ENCODE results near the gene CARHSP1.

Gene CARHSP1

DNA sequence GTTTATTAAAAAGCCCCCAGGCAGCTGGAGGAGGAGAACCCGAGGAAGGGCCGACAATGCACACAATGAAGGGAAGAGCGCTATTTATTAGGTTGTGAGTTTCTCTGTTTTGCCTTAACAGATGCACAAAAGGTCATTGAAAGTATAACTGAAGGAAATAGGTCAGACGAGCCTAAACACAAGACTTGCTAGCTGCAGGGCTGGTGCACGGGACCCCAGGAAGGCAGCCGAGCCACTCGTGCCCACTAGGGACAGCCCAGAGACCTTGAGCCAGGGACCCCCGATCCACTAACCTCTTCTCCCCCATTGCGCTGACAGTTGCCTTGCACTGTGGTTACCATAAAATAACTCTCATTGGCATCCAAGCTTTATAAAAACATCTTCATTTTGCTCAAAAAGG is 24.6 kb upstream of the CARHSP1 start:
- DNase-seq (ENCODE audit: low read depth): no peak
- TF ChIP-seq, protein P1, sequence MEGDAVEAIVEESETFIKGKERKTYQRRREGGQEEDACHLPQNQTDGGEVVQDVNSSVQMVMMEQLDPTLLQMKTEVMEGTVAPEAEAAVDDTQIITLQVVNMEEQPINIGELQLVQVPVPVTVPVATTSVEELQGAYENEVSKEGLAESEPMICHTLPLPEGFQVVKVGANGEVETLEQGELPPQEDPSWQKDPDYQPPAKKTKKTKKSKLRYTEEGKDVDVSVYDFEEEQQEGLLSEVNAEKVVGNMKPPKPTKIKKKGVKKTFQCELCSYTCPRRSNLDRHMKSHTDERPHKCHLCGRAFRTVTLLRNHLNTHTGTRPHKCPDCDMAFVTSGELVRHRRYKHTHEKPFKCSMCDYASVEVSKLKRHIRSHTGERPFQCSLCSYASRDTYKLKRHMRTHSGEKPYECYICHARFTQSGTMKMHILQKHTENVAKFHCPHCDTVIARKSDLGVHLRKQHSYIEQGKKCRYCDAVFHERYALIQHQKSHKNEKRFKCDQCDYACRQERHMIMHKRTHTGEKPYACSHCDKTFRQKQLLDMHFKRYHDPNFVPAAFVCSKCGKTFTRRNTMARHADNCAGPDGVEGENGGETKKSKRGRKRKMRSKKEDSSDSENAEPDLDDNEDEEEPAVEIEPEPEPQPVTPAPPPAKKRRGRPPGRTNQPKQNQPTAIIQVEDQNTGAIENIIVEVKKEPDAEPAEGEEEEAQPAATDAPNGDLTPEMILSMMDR (conservative IDR thresholded peaks at IDR 0.05; ENCODE audit: control insufficient read depth, insufficient read depth, low read depth, low read length): no peak
- no peak overlapping the region for H3K4me3 ChIP-seq (ENCODE audit: control insufficient read depth, low read depth, low read length)

DNA sequence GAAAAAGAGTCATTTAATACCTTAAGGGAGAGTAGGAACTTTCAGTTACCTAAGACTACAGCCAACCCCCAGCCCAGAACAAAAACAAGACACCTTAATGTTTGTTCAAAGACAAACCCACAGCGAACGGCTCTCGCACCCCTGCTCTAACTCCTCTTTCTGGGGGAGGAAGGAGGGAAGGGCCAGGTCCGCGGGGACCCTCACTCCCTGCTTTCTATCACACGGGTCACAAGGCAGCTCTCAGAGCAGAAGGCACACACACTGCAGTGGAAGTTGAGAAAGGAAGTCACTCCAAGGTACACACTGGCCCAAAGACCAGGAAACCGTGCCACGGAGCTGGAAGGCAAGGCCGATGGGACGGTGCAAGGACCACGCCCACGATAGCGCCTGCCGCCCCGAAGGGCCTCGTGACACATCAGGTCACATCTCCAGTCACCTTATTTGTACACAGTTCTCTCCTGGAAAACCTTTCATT is 23.3 kb upstream of the CARHSP1 start:
- TF ChIP-seq, protein P1 (conservative IDR thresholded peaks at IDR 0.05; ENCODE audit: control insufficient read depth, insufficient read depth, low read depth, low read length): no peak
- H3K4me3 ChIP-seq (ENCODE audit: control insufficient read depth, low read depth, low read length): no peak overlapping the region
- DNase-seq (ENCODE audit: low read depth): peak; percentile 18

DNA sequence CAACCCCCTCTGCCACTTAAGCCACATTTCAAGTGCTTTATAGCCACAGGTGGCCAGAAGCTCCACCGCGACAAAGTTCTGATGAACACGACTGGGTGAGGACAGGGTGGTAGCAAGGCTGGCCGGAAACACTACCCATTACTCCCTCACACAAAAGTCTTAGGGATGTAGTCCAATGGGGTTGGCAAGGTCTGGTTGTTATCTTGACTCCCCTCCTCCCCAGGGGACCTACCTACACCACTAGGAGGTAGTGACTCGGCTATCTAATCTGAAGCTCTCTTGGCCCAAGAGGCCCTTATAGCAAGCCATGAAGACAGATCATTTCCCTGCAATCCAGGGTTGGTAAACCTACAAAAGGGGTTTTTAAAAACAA is 21.7 kb upstream of the CARHSP1 start:
- H3K4me3 ChIP-seq (ENCODE audit: control insufficient read depth, low read depth, low read length): no peak overlapping the region
- TF ChIP-seq, protein P1 (conservative IDR thresholded peaks at IDR 0.05; ENCODE audit: control insufficient read depth, insufficient read depth, low read depth, low read length): no peak
- no peak for DNase-seq (ENCODE audit: low read depth)

DNA sequence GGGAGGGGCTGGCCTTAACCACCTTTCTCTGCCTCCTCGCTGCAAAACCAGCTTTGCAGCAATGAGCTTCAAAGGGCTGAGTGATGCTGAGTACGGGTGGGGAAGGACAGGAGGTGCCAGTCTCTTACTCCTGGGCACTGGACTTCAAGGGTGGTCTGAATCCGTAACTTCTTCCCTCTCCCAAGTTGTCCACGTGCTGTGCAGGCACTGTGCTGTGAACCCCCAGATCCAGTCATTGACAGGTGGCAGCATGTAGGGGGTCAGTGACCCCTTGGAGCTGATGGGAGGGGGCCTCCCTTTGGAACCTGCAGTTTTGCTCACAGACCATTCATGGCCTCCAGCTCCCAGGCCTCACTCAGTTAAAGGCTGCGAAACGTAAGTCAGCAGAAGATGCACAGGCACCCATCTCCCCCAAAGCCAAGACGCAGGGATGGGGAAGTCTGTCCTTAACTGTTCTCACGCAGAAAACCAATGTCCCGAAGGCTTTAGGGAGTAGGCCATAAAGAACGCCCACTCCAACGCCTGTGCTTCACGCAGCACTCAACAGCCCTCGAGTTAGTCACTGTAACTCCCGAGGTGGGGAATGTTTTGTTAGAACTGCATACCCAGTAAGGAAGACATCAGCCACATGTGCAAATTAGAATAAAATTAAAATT is 21.2 kb upstream of the CARHSP1 start:
- TF ChIP-seq, protein P1 (conservative IDR thresholded peaks at IDR 0.05; ENCODE audit: control insufficient read depth, insufficient read depth, low read depth, low read length): no peak
- H3K4me3 ChIP-seq (ENCODE audit: control insufficient read depth, low read depth, low read length): no peak overlapping the region
- DNase-seq (ENCODE audit: low read depth): no peak

DNA sequence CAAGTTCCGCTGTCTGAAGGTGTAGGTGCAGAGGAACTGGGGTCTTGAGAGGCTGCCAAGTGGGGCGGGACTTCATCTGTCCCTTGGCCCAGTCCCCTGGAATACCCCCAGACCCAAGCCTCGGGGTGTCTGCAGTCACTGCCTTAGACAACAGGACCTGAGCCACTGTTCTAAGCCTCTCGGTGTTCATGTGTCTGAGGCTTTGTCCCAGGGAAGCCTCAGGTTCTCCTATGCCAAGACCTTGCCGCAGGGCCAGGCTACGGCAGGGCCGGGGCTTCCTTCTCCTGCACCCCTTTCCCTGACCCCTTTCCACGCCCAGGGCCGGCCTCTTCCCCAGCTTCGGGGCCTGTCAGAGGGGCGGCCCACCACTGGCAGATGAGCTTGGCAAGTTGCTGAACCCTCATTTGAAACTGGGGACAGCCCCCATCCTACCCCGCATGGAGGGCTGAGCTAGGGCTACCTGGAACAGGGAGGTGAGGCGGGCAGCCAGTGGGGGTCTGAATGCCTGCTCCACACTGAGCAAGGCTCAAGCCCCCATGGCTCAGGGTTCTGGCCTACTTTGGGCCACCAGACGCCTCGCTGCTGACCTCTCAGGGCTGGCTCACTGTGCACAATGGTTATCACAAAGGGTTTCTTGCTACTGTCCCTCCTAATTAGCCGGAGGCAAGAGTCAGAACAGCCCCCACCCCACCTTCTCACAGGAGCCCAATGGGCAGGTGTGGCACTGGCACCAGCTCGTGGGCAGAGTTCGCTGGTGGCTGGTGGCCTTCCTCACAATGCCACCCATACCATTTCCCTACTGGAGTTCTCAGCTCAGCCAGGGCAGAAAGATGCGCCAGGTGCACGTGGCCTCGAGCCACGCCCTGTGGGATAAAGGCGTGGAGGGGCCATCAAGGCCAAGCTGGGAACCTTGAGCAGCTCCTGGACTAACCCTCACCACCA is 20.4 kb upstream of the CARHSP1 start:
- DNase-seq (ENCODE audit: low read depth): no peak
- TF ChIP-seq, protein P1 (conservative IDR thresholded peaks at IDR 0.05; ENCODE audit: control insufficient read depth, insufficient read depth, low read depth, low read length): no peak
- H3K4me3 ChIP-seq (ENCODE audit: control insufficient read depth, low read depth, low read length): no peak overlapping the region

DNA sequence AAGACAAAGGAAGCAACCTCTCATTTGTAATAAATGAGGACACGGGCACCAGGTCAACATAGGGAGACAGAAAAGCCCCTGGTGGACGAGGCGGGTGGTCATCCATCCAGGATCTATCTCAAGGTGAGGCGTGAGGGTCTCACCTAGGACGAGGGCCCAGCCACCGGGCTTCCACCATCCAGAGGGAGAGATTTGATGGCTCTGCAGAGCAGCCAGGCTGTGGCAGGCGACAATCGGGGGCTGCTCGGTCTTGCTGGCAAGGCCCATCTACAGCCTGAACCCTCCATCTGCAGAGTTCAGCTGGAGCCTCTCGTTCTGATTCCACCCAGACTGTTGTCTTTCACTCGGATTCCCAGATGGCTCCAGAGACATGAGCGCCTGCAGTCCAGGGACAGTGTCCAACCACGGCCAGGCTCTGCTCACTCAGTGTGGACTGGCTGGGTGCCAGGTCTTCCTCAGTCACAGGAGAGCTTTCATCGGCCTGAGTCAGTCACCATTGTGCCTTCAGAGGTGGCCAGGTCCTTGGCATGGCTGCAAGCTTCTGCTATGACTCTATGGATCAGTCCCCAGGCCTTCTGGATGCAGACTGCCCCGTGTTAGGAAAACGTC is 19.2 kb upstream of the CARHSP1 start:
- no peak overlapping the region for H3K4me3 ChIP-seq (ENCODE audit: control insufficient read depth, low read depth, low read length)
- TF ChIP-seq, protein P1 (conservative IDR thresholded peaks at IDR 0.05; ENCODE audit: control insufficient read depth, insufficient read depth, low read depth, low read length): no peak
- peak; percentile 83 for DNase-seq (ENCODE audit: low read depth)
